ENCODE results near the gene BCR. TPM values are rescaled to one million over a fixed set of nuclear protein-coding genes. Genes with fewer than 3 reads are reported as not detected.

BCR gene
- polyA plus RNA-seq, 1 donor = 13.9 TPM

GRCh38 chr22:23175817-23176644 is 4.3 kb upstream of the BCR start:
- DNase-seq (ENCODE audit: low read depth) = no peak

- no peak for DNase-seq (ENCODE audit: low read depth)
Measured at GRCh38 chr22:23176645-23177027, 3.7 kb upstream of the BCR start.

DNA sequence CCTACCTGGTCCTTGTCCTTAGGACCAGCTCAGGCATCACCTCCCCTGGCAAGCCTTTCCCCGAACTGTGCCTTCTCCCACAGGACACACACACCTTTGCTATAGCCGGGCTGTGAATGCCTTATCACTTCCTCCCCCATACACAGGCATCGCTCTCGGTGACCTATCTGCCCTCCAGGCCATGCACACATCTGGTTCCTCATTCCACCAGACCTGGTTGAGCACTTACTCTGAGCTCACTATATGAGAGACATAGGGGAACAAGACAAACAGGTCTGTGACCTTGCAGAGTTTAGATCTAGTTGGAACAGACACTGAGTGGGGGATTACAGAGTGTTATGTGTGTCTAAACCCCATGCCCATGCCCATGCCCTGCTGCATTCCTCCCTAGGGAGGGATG is 3.1 kb upstream of the BCR start:
- no peak for DNase-seq (ENCODE audit: low read depth)

- DNase-seq (ENCODE audit: low read depth) = no peak
Measured at GRCh38 chr22:23178512-23179254, 1.6 kb upstream of the BCR start.

GRCh38 chr22:23179381-23180299 is 669 bp upstream of the BCR start:
- DNase-seq (ENCODE audit: low read depth) = no peak

GRCh38 chr22:23180893-23181720 is 798 bp downstream of the BCR start:
- no peak for DNase-seq (ENCODE audit: low read depth)

DNA sequence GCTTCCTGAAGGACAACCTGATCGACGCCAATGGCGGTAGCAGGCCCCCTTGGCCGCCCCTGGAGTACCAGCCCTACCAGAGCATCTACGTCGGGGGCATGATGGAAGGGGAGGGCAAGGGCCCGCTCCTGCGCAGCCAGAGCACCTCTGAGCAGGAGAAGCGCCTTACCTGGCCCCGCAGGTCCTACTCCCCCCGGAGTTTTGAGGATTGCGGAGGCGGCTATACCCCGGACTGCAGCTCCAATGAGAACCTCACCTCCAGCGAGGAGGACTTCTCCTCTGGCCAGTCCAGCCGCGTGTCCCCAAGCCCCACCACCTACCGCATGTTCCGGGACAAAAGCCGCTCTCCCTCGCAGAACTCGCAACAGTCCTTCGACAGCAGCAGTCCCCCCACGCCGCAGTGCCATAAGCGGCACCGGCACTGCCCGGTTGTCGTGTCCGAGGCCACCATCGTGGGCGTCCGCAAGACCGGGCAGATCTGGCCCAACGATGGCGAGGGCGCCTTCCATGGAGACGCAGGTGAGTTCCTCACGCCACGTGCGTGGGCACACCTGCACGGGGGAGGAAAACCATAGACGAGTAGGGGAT is 1.5 kb downstream of the BCR start:
- DNase-seq (ENCODE audit: low read depth) = no peak

DNA sequence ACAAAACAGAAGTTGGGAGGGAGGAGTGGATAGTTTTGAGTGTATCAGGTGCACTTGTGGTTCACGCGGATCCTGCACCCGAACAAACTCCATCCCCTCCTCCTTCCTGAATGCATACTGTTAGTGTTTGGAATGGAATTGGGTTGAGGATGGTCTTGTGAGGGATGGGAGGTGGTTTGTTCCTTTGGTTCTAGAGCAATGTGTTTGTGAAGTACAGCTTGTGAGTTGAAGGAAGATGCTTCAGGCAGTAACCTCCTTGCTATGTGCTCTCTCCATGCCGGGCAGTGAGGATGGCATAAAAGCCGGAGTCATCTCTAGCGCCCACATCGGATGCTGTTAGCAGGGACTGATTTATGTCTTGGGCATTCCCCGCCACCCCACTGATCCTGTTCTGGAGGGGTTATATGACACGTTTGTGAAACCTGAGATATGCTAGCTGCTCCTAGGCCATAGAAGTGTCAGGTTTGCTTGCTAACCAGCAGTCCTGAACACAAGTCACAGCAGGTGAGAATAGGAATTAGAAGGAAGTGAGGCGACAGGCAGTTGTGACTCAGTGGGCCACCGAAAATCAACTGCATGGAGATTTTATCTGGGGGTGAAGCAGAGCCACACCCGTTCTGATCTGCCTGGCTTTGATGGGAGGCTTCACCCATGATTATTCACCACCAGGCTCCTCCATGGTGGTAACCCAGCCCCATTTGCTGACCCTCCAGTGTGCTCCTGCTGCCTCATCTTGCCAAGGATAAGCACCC is 2.2 kb downstream of the BCR start:
- no peak for DNase-seq (ENCODE audit: low read depth)

- DNase-seq (ENCODE audit: low read depth) = no peak
Measured at GRCh38 chr22:23183061-23183698, 2.9 kb downstream of the BCR start.

DNA sequence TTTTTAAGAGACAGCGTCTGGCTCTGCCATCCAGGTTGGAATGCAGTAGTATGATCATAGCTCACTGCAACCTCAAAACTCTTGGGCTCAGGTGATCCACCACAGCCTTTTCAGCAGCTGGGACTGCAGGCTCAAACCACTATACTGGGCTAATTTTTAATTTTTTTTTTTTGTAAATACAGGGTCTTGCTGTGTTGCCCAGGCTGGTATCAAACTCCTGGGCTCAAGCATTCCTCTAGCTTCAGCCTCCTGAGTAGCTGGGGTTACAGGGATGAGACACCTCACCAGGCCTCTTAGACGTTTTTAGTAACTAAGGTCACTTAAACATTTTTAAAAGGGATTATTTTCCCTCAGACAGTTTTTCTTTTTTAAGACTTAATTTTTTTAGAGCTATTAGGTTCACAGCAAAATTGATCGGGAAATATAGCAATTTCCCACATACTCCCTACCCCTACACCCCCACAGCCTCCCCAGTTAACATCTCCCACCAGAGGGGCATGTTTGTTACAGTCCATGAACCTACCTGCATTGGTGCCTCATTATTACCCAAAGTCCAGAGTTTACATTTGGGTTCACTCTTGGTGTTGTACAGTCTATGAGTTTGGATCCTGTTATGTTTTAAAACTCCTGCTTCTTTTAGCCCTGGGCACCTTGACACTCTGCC is 3.9 kb downstream of the BCR start:
- DNase-seq (ENCODE audit: low read depth) = no peak

- DNase-seq (ENCODE audit: low read depth) = no peak
Measured at GRCh38 chr22:23184764-23185113, 4.4 kb downstream of the BCR start.

DNA sequence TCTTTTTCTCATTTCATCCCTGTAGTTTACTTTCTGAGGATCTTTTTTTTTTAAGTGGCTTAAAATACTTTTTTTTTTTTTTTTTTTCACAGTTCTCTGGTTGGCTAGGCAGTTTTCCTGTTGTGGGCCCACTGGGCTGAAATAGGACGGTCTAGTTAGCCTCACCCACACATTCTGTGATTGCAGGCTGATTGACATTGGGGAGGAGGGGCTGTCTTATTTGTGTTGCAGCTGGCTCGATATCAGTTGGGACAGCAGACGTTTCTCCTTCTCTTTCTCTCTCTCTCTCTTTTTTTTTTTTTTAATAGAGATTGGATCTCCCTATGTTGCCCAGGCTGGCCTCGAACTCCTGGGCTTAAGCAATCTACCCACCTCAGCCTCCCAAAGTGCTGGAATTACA is 6.9 kb downstream of the BCR start:
- no peak for DNase-seq (ENCODE audit: low read depth)

- DNase-seq (ENCODE audit: low read depth) = no peak
Measured at GRCh38 chr22:23187871-23188700, 7.8 kb downstream of the BCR start.

DNA sequence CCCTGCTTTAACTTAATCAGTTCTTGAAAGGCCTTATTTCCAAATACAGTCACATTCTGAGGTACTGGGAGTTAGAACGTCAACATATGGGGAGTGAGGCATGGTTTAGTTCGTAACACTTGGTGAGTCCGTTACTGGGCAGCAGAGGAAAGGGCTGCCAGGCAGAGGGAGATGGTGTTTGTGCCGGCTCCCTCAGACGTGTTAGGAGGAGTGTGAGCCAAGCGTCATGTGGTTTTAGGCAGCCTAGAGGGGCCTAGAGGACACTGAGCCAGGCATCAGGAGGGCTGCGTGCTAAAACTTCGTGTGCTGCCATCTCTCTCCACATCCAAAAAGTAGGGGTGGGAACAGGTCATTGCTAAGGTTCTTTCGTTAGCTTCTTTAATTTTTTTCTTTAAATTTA is 10.2 kb downstream of the BCR start:
- no peak for DNase-seq (ENCODE audit: low read depth)

GRCh38 chr22:23192133-23192532 is 11.8 kb downstream of the BCR start:
- DNase-seq (ENCODE audit: low read depth) = no peak

GRCh38 chr22:23192558-23192957 is 12.2 kb downstream of the BCR start:
- DNase-seq (ENCODE audit: low read depth) = no peak

GRCh38 chr22:23193196-23193827 is 13.0 kb downstream of the BCR start:
- no peak for DNase-seq (ENCODE audit: low read depth)

GRCh38 chr22:23193882-23194281 is 13.6 kb downstream of the BCR start:
- no peak for DNase-seq (ENCODE audit: low read depth)
